DND-41 (cell line): ENCODE data around the gene PIP5K1A.

Experiments
- ATAC-seq: fragments of 200-7000 bp; cut with Tn5 transposase; 3 replicates; pipeline ENCODE4 v1.9.1; 2021; ENCODE audit warnings: low read depth; ENCODE audit not compliant: insufficient read depth
- DNase-seq: peaks from one replicate; pipeline ENCODE4 v3.0.0-alpha.2; 2020
- H2AFZ ChIP-seq: 2 replicates; pipeline ENCODE4 v1.6.0; 2012; ENCODE audit warnings: low read depth, low read length
- H3K27ac ChIP-seq: 2 replicates; pipeline ENCODE4 v1.5.1; 2012; ENCODE audit warnings: low read length, inconsistent platforms
- H3K27me3 ChIP-seq: fragments of 200-600 bp; sonication (generic); 2 replicates; pipeline ENCODE4 v1.6.0; 2012; ENCODE audit warnings: low read length, mild to moderate bottlenecking, inconsistent platforms; ENCODE audit not compliant: insufficient read depth, poor library complexity
- H3K36me3 ChIP-seq: 2 replicates; pipeline ENCODE4 v1.5.1; 2012; ENCODE audit warnings: low read length, inconsistent platforms; ENCODE audit not compliant: insufficient read depth
- H3K4me1 ChIP-seq: 2 replicates; pipeline ENCODE4 v1.5.1; 2012; ENCODE audit warnings: mild to moderate bottlenecking, low read length; ENCODE audit not compliant: insufficient read depth
- H3K4me2 ChIP-seq: 2 replicates; pipeline ENCODE4 v1.6.0; 2012; ENCODE audit warnings: mild to moderate bottlenecking, moderate library complexity, low read length, inconsistent platforms; ENCODE audit not compliant: insufficient read depth
- H3K4me3 ChIP-seq, 2 experiments: fragments of 200-600 bp in 1 of 2; shearing (Covaris generic) in 1 of 2; 2 replicates each; pipeline ENCODE4 v1.5.1; 2012 to 2016; ENCODE audit warnings: inconsistent platforms in 2 of 2, low read length in 2 of 2, mild to moderate bottlenecking in 2 of 2, low read depth in 1 of 2, moderate library complexity in 1 of 2
- H3K79me2 ChIP-seq: 2 replicates; pipeline ENCODE4 v1.6.0; 2012; ENCODE audit warnings: low read length, inconsistent platforms; ENCODE audit not compliant: insufficient read depth
- H3K9ac ChIP-seq: 2 replicates; pipeline ENCODE4 v1.6.0; 2012; ENCODE audit warnings: low read depth, mild to moderate bottlenecking, inconsistent platforms, low read length, moderate library complexity
- H3K9me3 ChIP-seq: 2 replicates; pipeline ENCODE4 v1.5.1; 2012; ENCODE audit warnings: low read length, moderate library complexity, mild to moderate bottlenecking, inconsistent platforms; ENCODE audit not compliant: insufficient read depth, severe bottlenecking
- H4K20me1 ChIP-seq: 2 replicates; pipeline ENCODE4 v1.6.0; 2012; ENCODE audit warnings: low read length; ENCODE audit not compliant: insufficient read depth
- CTCF ChIP-seq: IDR thresholded peaks from 2 replicates; pipeline ENCODE4 v1.5.1; 2012; ENCODE audit warnings: borderline replicate concordance, low read length, moderate library complexity, mild to moderate bottlenecking; ENCODE audit not compliant: poor library complexity, severe bottlenecking; ENCODE audit errors: extremely low read depth
- EZH2 ChIP-seq: IDR thresholded peaks from 3 replicates; pipeline ENCODE4 v1.6.1; 2012; ENCODE audit warnings: borderline replicate concordance, low read depth, mild to moderate bottlenecking, moderate library complexity, low read length, inconsistent platforms; ENCODE audit not compliant: severe bottlenecking

The PIP5K1A gene

GRCh38 chr1:151292207-151293030, 94.1 kb downstream of the PIP5K1A start:
- no peak overlapping the region for H3K4me3 ChIP-seq
- H3K27me3 ChIP-seq: no peaks in the 10 kb centered on the region
- peaks cover 91% of the 10 kb centered on the region for H3K36me3 ChIP-seq
- no peaks in the 10 kb centered on the region for H3K4me1 ChIP-seq
- DNase-seq (peak; percentile 33), ATAC-seq (peak; percentile 37)
- no peak overlapping the region for H3K27ac ChIP-seq
- H3K9ac ChIP-seq: no peak overlapping the region
- H4K20me1 ChIP-seq: peaks cover 34% of the 10 kb centered on the region
- H3K9me3 ChIP-seq: no peaks in the 10 kb centered on the region
- no peak overlapping the region for H3K4me2 ChIP-seq
- TF ChIP-seq CTCF: peak; percentile 14
- no peak for TF ChIP-seq EZH2
- no peak overlapping the region for H2AFZ ChIP-seq
- peaks cover 1% of the 10 kb centered on the region; the same call in 1 of the 2 replicates for H3K79me2 ChIP-seq

DNA sequence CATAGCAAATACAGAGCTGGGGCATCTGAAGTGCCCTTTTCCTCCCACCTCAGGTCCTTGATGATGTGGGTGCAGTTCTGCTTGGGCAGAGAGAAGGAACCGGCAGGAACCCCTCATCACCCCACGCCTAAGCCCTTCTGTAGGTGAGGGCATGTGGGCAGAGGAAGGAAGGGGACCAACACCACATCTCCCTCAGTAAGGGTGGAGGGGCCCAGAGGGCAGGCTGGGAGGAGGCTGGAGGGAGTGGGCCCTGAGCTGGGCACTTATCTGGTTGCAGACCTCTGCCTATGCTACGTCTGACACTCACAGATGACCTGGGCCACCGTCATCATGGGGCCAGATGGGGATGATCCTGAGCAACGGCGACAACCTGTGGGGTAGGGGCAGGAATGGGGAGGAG, 94.7 kb downstream of the PIP5K1A start:
- no peak overlapping the region for H3K4me3 ChIP-seq
- no peak for TF ChIP-seq EZH2
- no peak for TF ChIP-seq CTCF
- ATAC-seq: no peak; the same call in 2 of the 3 replicates
- no peak overlapping the region for H2AFZ ChIP-seq
- H3K9me3 ChIP-seq: no peaks in the 10 kb centered on the region
- H3K27ac ChIP-seq: no peak overlapping the region
- H3K27me3 ChIP-seq: no peaks in the 10 kb centered on the region
- peaks cover 91% of the 10 kb centered on the region for H3K36me3 ChIP-seq
- H3K79me2 ChIP-seq: no peaks in the 10 kb centered on the region
- H3K4me2 ChIP-seq: no peak overlapping the region
- no peak overlapping the region for H3K9ac ChIP-seq
- no peaks in the 10 kb centered on the region for H3K4me1 ChIP-seq
- DNase-seq: no peak
- H4K20me1 ChIP-seq: peaks cover 27% of the 10 kb centered on the region

DNA sequence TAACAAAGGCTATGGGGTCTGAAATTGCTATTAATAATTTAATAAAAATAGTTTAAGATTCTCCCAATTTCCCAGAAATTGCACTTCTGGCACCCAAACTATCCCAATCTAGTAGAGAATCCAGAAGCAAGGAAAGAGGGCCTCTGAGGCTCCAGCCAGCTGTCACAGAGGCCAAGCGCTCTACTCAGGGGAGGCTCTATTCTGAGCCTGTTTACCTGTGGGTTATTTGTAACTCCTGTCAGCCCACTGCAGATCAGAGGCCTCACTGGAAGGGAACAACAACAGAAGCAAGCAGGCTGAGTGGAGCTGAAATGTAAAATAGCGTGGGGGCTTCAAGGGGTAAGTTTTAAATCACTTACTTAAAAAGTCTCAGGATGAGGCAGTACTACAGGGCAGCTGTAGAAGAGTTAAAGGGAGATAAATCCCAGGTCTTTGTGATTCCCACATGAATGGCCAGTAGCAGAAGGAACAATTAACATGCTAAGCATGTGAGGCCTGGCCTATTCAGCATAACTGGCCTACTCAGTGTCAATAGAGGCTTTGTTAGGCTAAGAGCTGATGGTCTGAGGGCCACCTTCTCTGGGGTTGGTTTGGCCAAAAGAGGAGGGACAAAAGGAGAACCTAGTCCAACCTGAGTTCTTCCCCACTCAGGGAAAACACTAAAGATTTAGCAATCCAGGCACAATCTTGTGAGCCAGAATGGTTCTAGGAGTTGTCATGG, 96.5 kb downstream of the PIP5K1A start:
- Histone ChIP-seq H3K36me3 (peaks cover 91% of the 10 kb centered on the region), H3K9me3 (no peaks in the 10 kb centered on the region), H3K27ac (no peak overlapping the region), H3K4me2 (no peak overlapping the region), H3K9ac (no peak overlapping the region), H2AFZ (no peak overlapping the region), H3K27me3 (no peaks in the 10 kb centered on the region), H3K79me2 (no peaks in the 10 kb centered on the region), H4K20me1 (peaks cover 15% of the 10 kb centered on the region), H3K4me3 (no peak overlapping the region), H3K4me1 (no peaks in the 10 kb centered on the region)
- ATAC-seq (no peak), DNase-seq (no peak)
- TF ChIP-seq CTCF (no peak), EZH2 (no peak)
